GM18870 (cell line): ENCODE data around the gene AHSP.
"Not testable (repeated sequence)": the region's sequence is repeated elsewhere in the genome, so short reads cannot be mapped to it uniquely, and the experiment has no call there.

Source experiments
- ATAC-seq: cut with Tn5 transposase; IDR thresholded peaks from one replicate; pipeline ENCODE4 v1.9.1; 2021; ENCODE audit warnings: moderate library complexity; ENCODE audit not compliant: unreplicated experiment

The AHSP gene

DNA sequence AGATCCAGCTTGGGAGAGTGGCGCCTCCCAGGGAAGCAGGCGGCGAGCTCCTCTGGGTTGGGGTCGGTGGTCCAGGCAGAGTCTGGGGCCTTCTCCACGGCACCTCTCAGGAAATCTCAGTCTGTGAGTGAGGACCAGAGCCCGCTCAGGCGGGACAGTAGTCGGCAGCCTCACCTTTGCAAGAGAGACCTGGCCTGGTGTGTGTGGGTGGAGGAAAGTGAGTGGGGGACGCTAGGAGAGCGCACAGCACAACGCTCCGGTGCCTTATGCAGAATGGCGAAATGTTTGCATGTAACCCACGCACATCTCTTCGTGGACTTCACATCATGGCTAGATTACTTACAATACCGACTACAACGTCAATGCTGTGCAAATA is 2.2 kb downstream of the AHSP start:
- no peak for ATAC-seq

DNA sequence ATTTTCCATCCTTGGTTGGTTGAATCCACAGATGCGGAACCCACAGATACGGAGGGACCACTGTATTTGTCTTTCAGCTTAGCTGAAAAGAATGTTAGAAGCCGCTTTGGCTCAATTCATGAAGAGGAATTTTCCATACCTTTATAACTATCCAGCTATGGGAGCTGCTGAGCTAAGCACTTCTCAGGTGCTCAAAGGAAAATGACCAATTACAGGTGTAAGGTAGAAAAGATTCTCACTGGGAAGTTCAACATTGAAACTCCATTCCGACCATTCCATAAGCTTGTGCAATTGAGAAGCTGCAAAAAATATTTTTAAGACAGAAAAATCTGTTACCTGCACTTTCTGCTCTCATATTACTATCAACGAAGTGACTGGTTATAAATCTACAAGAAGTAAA is 2.7 kb downstream of the AHSP start:
- no peak for ATAC-seq

DNA sequence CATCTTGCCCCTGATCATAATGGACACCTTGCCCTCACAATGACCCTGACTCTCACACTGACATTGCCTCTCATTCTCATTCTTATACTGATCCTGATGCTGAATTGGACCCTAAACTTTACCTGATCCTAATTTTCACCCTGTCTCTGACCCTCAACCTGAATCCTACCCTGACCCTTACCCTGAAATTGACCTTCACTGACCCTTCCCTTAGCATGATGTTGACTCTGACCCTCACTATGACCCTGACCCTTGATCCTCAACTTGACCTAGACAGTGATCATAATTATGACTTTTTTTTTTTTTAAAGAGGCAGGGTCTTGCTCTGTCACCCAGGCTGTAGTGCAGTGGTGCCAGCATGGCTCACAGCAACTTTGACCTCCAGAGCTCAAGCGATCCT is 3.4 kb downstream of the AHSP start:
- no peak for ATAC-seq

DNA sequence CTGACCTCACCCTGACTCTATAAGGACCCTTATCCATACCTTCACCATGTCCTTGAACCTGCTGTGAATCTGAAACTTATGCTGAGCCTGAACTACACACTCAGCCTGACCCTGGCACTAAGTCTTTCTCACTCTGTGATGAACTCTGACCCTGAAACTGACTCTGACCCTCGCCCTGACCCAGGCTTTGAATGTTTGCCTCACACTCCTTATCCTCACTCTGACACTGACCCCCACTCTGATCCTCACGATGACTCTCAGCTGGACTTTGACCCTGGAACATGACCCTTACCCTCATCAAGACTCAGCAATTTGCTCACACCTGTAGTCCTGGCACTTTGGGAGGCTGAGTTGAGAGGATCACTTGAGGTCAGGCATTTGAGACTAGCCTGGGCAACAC is 4.4 kb downstream of the AHSP start:
- no peak for ATAC-seq

DNA sequence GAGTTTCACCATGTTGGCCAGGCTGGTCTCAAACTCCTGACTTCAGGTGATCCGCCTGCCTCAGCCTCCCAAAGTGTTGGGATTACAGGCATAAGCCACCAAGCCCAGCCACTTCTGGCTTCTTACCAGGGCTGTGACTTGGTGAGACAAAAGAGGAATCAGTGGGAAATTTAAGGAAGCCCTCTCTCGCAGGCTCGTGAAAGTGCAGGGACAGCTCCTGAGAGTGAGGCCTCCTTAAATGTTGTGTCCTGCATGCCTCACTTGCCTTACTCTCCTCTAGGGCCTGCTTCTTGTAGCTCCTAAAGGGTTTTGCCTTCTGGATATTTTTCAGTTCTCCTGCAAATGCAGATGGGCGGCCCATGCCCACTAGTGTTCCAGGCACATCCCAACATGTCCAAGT is 5.2 kb downstream of the AHSP start:
- no peak for ATAC-seq

DNA sequence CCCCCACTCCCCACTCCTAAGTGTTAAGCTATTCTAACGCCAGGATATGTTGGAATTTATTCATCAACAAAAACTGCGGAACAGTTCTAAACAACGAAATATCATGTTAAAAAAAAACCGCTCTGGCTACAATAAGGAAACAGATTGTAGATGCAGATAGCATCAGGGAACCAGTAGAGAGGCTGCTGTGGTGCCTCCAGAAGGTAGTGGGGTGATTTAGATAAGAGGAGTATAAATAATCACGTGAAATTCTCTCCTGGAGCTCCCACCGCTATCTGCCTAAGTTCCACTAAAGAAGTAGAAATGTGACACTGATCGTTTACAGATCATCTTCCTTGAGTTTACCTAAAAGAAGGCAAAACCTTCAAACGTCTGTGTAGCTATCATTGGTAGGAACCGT is 8.0 kb downstream of the AHSP start:
- ATAC-seq = no peak

DNA sequence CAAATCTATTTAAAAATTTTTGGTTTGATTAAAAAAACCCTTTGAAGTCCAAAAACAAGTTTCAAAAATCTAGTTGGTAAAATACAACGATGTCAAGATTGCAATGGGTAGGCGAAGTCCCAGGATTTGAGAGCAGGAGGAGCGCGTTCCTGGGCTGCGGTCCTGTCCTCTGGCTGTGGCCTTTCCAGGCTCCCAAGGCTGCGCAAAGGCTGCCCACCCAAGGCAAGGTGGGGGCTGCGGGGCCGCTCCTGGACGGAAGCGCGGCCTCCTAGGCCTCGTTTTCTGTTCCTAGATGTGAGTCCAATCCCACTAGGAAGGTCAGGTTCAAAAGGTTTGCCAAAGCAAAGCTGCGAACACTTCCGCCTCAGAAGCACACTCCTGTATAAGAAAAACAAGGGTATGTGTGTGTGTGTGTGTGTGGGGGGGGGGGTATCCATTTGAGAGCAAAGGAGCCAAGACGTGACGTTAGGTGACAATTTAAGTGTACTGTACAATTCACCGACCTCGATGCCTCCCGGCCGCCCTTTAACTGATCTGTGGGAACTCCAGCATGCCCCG is 9.2 kb downstream of the AHSP start:
- no peak for ATAC-seq

DNA sequence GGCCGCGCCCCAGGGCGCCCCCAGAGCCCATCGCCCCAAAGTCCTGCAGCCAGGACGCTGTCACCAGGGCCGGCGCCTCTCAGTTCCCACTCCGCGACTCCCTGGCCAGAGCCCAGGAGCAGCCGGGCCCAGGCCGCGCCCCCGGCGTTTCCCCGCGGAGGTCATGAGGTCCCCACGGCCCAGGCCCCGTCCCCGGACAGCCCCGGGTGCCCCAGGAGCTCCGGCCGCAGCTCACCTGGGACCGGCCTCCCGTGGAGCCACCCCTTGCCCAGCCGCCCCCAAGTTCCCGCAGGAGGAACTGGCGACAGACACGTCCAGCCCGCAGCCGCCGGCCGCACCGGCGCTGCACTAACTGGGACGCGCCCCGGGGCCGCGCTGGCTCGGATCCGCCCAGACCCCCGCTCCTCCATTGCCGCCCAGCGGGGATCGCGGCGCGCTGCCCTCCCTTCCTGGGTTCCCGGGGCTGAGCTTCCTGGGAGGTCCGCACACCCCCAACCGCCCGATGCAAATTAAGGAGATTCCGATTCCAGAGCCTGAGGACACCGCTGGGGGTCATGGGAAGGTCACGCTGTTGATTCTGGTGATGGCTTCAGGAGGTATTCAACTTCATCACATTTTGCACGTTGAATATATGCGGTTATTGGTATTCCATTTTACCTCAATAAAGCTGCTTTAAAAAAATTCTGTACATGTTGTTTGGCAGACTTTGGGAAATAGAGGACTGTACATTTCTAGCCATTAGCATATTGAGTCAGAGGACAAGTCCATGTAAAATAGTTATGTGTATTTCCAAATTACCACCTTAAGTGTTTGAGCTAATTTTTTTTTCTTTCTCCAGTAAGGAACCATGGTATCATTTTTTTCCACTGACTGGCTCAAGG is 9.9 kb downstream of the AHSP start:
- no peak for ATAC-seq

DNA sequence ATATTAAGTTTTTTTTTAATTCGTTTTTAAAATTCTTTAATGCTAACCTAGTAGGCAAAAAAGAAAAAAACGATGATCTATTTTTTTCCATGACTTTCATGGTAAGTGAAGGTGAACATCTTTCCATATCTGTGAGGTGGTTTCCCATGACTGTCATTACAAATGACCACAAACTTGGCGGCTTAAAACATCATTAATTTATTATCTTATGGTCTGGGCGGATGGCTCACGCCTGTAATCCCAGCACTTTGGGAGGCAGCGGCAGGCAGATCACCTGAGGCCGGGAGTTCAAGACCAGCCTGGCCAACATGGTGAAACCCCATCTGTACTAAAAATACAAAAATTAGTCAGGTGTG is 10.5 kb downstream of the AHSP start:
- not testable (repeated sequence) for ATAC-seq

DNA sequence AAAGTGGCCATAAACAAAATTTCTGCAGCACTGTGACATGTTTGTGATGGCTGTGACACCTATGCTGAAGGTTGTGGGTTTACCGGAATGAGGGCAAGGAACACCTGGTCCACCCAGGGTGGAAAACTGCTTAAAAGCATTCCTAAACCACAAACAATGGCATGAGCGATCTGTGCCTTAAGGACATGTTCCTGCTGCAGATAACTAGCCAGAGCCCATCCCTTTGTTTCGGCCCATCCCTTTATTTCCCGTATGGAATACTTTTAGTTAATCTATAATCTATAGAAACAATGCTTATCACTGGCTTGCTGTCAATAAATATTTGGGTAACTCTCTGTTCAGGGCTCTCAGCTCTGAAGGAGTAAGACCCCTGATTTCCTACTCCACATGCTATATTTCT is 12.1 kb downstream of the AHSP start:
- ATAC-seq = not testable (repeated sequence)

DNA sequence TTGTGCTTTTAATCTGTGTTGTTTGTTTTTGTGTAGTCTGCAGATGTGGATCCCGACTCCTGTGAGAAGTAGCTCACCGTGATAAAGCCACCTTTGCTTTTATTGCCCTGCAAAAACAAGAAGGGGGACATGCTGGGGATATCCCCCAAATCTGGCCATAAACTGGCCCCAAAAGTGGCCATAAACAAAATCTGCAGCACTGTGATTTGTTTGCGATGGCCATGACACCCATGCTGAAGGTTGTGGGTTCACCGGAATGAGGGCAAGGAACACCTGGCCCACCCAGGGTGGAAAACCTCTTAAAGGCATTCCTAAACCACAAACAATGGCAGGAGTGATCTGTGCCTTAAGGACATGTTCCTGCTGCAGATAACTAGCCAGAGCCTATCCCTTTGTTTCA is 15.1 kb downstream of the AHSP start:
- ATAC-seq = no peak

DNA sequence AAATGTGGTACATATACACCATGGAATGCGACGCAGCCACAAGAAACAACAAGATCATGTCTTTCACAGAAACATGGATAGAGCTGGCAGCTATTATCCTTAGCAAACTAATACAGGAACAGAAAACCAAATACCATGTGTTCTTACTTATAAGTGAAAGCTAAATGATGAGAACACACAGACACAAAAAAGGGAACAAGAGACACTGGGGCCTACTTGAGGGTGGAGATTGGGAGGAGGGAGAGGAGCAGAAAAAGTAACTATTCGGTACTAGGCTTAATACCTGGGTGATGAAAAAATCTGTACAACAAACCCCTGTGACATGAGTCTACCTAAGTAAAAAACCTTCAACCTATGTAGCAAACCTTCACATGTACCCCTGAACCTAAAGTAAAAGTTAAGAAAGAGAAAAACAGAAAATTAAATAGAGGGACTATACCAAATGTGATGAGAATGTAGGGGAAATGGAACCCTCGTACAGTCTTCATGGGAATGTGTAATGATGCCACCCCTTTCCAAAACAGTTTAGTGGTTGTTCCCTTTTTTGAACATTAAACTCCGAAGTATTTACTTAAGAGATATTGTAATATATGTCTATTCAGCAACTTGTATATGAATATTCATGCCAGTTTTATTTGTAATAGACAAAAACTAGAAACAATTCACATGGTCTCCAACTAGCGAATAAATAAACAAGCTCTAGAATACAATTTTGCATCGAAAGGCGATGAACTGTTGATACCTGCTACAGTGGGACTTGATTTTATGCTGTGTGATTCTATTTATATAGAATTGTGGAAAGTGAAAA is 33.9 kb downstream of the AHSP start:
- no peak for ATAC-seq

DNA sequence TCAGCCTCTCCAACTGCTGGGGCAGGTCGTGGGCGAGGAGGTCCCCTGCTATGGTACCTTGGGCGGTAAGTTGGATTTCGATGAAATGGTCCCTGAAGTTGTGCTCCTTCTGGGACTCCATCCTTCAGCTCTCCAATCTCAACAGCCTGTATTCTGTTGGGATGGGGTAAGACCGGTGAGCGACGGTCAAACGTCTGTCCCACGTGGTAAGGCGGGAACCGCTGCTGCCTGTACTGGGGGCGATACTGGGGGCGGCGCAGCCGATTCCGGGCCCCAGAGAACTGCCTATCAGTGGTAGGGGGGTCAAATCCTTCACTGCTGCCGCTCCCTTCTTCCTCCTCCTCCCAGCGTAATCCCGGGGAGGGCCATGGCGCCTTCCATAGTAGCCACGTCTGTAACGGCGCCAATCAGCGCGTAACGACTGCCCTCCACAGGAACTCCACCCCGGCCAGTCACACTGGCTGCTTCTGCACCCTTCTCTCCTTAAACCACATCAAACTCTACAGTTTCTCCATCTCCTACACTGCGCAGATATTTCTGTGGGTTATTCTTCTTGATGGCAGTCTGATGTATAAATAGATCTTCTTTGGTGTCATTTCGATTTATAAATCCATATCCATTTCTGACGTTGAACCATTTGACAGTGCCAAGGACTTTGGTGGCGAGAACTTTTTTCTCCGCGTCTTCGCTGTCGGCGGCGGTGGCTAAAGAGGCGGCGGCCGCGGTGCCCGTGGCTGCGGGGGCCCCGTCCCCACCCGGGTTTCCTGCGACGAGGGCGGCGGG is 41.1 kb downstream of the AHSP start:
- ATAC-seq = no peak

DNA sequence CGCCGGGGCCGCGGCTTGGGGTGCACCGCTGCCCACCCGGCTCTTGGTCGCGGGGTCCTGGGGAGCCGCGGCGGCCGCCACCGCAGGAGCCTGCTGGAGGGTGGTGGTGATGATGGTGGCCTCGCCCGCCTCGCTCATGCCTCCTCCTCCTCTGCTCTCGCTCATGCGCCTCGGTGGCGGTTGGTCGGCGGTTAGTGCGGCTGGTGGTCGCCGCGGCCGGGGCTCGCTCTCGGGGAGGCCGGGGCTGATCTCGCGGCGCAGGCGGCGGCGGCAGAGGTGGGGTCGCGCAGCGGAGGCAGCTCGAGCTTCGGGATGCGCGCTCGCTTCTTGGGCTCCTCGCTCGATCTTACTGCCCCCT is 41.6 kb downstream of the AHSP start:
- no peak for ATAC-seq

DNA sequence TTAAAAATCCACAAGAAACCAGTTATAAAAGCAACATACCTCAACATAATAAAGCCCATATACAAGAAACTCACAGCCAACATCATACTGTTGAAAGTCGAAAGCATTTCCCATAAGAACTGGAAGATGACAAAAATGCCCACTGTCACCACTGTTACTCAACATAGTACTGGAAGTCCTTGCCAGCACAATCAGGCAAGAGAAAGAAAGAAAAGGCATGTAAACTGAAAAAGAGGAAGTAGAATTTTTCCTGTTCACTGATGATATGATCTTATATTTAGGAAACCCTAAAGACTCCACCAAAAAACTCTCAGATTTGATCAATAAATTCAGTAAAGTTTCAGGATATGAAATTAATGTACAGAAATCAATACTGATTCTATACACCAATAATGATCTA is 45.1 kb downstream of the AHSP start:
- no peak for ATAC-seq

DNA sequence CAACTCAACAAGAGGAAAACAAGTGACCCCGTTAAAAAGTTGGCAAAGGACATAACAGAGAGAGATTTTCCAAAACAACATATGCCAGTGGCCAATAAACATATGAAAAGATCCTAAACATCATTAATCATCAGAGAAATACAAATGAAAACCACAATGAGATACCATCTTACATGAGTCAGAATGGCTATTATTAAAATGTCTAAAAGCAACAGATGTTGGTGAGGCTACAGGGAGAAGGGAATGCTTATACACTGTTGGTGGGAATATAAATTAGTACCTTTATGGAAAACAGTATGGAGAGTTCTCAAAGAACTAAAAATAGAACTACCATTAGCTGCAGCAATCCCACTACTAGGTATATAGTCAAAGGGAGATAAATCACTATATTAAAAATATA is 46.5 kb downstream of the AHSP start:
- ATAC-seq = not testable (repeated sequence)

DNA sequence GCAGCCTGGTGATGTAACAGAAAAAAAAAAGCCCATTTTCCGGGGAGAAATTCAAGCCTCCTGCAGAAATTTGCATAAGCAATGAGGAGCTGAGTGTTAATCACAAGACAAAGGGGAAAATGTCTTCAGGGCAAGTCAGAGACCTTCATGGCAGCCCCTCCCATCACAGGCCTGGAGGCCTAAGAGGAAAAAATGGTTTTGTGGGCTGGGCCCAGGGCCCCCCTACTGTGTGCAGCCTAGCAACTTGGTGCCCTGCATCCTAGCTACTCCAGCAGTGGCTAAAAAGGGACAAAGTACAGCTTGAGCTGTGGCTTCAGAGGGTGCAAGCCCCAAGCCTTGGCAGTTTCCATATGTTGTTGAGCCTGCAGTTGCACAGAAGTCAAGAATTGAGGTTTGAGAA is 49.7 kb downstream of the AHSP start:
- no peak for ATAC-seq
